IPS DF 6.9 (cell line): ENCODE measurements around the gene SH3BP4.

Experiments
- DNase-seq: peaks from one replicate; pipeline ENCODE4 v3.0.0-alpha.2; 2013; ENCODE audit warnings: low read depth, low spot score
- H3K27ac ChIP-seq: one replicate; pipeline ENCODE4 v1.5.1; 2013; ENCODE audit warnings: low read length, control low read depth
- H3K27me3 ChIP-seq: 2 replicates; pipeline ENCODE4 v1.6.1; 2013; ENCODE audit warnings: mild to moderate bottlenecking, low read length; ENCODE audit not compliant: control insufficient read depth, insufficient read depth
- H3K36me3 ChIP-seq: 2 replicates; pipeline ENCODE4 v1.6.1; 2013; ENCODE audit warnings: low read length; ENCODE audit not compliant: control insufficient read depth, insufficient read depth
- H3K4me1 ChIP-seq: 2 replicates; pipeline ENCODE4 v1.6.1; 2013; ENCODE audit warnings: low read length; ENCODE audit not compliant: control insufficient read depth, insufficient read depth
- H3K4me3 ChIP-seq: 2 replicates; pipeline ENCODE4 v1.5.1; 2013; ENCODE audit warnings: mild to moderate bottlenecking, low read length
- H3K9me3 ChIP-seq: 2 replicates; pipeline ENCODE4 v1.6.1; 2013; ENCODE audit warnings: low read length, inconsistent platforms; ENCODE audit not compliant: control insufficient read depth, insufficient read depth
- WGBS: extraction: QIAGEN DNeasy Blood & Tissue Kit; methylation state at CpG from one replicate; pipeline ENCODE4 v1.1.7; 2013; ENCODE audit warnings: mixed read lengths, missing lambda C conversion rate; ENCODE audit not compliant: insufficient read length, insufficient coverage; 5-methylcytosine and 5-hydroxymethylcytosine counted together

Gene SH3BP4

GRCh38 chr2:235001237-235002133, 49.7 kb downstream of the SH3BP4 start:
- H3K27ac ChIP-seq, result no peak overlapping the region
- WGBS, result no CpG with 5 or more reads among the region's 25 CpGs
- no peak overlapping the region for H3K4me3 ChIP-seq
- H3K27me3 ChIP-seq, result no peaks in the 10 kb centered on the region
- H3K9me3 ChIP-seq, result no peaks in the 10 kb centered on the region
- no peaks in the 10 kb centered on the region for H3K36me3 ChIP-seq
- DNase-seq, result no peak
- H3K4me1 ChIP-seq, result peaks cover 24% of the 10 kb centered on the region

- DNase-seq, result no peak
- no peaks in the 10 kb centered on the region for H3K36me3 ChIP-seq
- peaks cover 19% of the 10 kb centered on the region; the same call in 1 of the 2 replicates for H3K4me1 ChIP-seq
- no peaks in the 10 kb centered on the region for H3K27me3 ChIP-seq
- no CpG with 5 or more reads among the region's 16 CpGs for WGBS
- H3K9me3 ChIP-seq, result no peaks in the 10 kb centered on the region
- H3K4me3 ChIP-seq, result no peak overlapping the region
- H3K27ac ChIP-seq, result no peak overlapping the region
These were observed 50.6 kb downstream of the SH3BP4 start for GRCh38 chr2:235002198-235003095.

- H3K27me3 ChIP-seq, result no peaks in the 10 kb centered on the region
- no peak overlapping the region for H3K4me3 ChIP-seq
- no peak overlapping the region for H3K27ac ChIP-seq
- no peaks in the 10 kb centered on the region for H3K9me3 ChIP-seq
- peaks cover 18% of the 10 kb centered on the region; the same call in 1 of the 2 replicates for H3K4me1 ChIP-seq
- no peak for DNase-seq
- H3K36me3 ChIP-seq, result no peaks in the 10 kb centered on the region
- WGBS, result no CpG with 5 or more reads among the region's 12 CpGs
These were observed 51.4 kb downstream of the SH3BP4 start for GRCh38 chr2:235003096-235003775.

GRCh38 chr2:235004329-235004903, 52.6 kb downstream of the SH3BP4 start:
- no peaks in the 10 kb centered on the region for H3K27me3 ChIP-seq
- no peaks in the 10 kb centered on the region for H3K36me3 ChIP-seq
- DNase-seq, result no peak
- whole genome bisulfite sequencing, result no CpG with 5 or more reads among the region's 6 CpGs
- no peaks in the 10 kb centered on the region for H3K9me3 ChIP-seq
- H3K27ac ChIP-seq, result no peak overlapping the region
- H3K4me3 ChIP-seq, result no peak overlapping the region
- H3K4me1 ChIP-seq, result peaks cover 18% of the 10 kb centered on the region; the same call in 1 of the 2 replicates

- DNase-seq, result no peak
- Histone ChIP-seq H3K27ac (no peak overlapping the region), H3K4me3 (no peak overlapping the region), H3K27me3 (no peaks in the 10 kb centered on the region), H3K36me3 (no peaks in the 10 kb centered on the region), H3K4me1 (peaks cover 14% of the 10 kb centered on the region; the same call in 1 of the 2 replicates), H3K9me3 (no peaks in the 10 kb centered on the region)
- WGBS, result no CpG with 5 or more reads among the region's 5 CpGs
These were observed 53.2 kb downstream of the SH3BP4 start for GRCh38 chr2:235005023-235005422.

- Histone ChIP-seq H3K27me3 (no peaks in the 10 kb centered on the region), H3K4me1 (peaks cover 12% of the 10 kb centered on the region; the same call in 1 of the 2 replicates), H3K4me3 (no peak overlapping the region), H3K36me3 (no peaks in the 10 kb centered on the region), H3K27ac (no peak overlapping the region), H3K9me3 (no peaks in the 10 kb centered on the region)
- DNase-seq, result peak; percentile 39
- no CpG with 5 or more reads among the region's 20 CpGs for WGBS
These were observed 53.9 kb downstream of the SH3BP4 start for GRCh38 chr2:235005603-235006259.

- Histone ChIP-seq H3K27ac (no peak overlapping the region), H3K36me3 (no peaks in the 10 kb centered on the region), H3K4me3 (no peak overlapping the region), H3K27me3 (no peaks in the 10 kb centered on the region), H3K9me3 (no peaks in the 10 kb centered on the region), H3K4me1 (peaks cover 14% of the 10 kb centered on the region; the same call in 1 of the 2 replicates)
- no peak for DNase-seq
- WGBS, result no CpG with 5 or more reads among the region's 10 CpGs
These were observed 54.6 kb downstream of the SH3BP4 start for GRCh38 chr2:235006461-235006860.

- no peak overlapping the region for H3K27ac ChIP-seq
- no CpG with 5 or more reads among the region's 6 CpGs for WGBS
- H3K27me3 ChIP-seq, result no peaks in the 10 kb centered on the region
- H3K9me3 ChIP-seq, result no peaks in the 10 kb centered on the region
- H3K36me3 ChIP-seq, result no peaks in the 10 kb centered on the region
- no peak overlapping the region for H3K4me3 ChIP-seq
- DNase-seq, result no peak
- H3K4me1 ChIP-seq, result peaks cover 18% of the 10 kb centered on the region
These were observed 55.2 kb downstream of the SH3BP4 start for GRCh38 chr2:235006986-235007385.

- no peak overlapping the region for H3K4me3 ChIP-seq
- no CpG with 5 or more reads among the region's 25 CpGs for WGBS
- no peaks in the 10 kb centered on the region for H3K9me3 ChIP-seq
- H3K4me1 ChIP-seq, result peaks cover 23% of the 10 kb centered on the region
- H3K36me3 ChIP-seq, result no peaks in the 10 kb centered on the region
- no peak for DNase-seq
- H3K27ac ChIP-seq, result no peak overlapping the region
- no peaks in the 10 kb centered on the region for H3K27me3 ChIP-seq
These were observed 56.0 kb downstream of the SH3BP4 start for GRCh38 chr2:235007664-235008457.
